NCI-H460 (cell line): ENCODE results near the gene ADAMTS6. TPM values are rescaled to one million over a fixed set of nuclear protein-coding genes. Genes with fewer than 3 reads are reported as not detected.

Experiments
- DNase-seq: peaks from one replicate; pipeline ENCODE4 v3.0.0-alpha.2; 2016; ENCODE audit warnings: low read depth; ENCODE audit errors: extremely low read depth
- small RNA-seq, 2 experiments: library from RNA; depleted of rRNA; stranded (forward); fragments of <200 nt; gene quantifications; one replicate each; pipeline ENCODE3, GENCODE V24; 2014
- total RNA-seq: library from RNA; depleted of rRNA; stranded (reverse); fragments of >200 nt; shearing (Covaris generic); gene quantifications from 2 replicates; pipeline ENCODE4 v1.2.3, GENCODE V29; 2014; rRNA removed

Gene ADAMTS6
- total RNA-seq, 1 experiment from 2014 or later = 15.0 TPM

GRCh38 chr5:65113771-65114170, 367.9 kb downstream of the ADAMTS6 start:
- no peak for DNase-seq

GRCh38 chr5:65111961-65112658, 369.6 kb downstream of the ADAMTS6 start:
- DNase-seq = no peak

GRCh38 chr5:65108786-65109743, 372.7 kb downstream of the ADAMTS6 start:
- no peak for DNase-seq

- no peak for DNase-seq
These were observed 376.4 kb downstream of the ADAMTS6 start for GRCh38 chr5:65105301-65105700.

- DNase-seq = no peak
These were observed 376.9 kb downstream of the ADAMTS6 start for GRCh38 chr5:65104831-65105230.

- DNase-seq = no peak
These were observed 377.8 kb downstream of the ADAMTS6 start for GRCh38 chr5:65103756-65104440.

GRCh38 chr5:65102976-65103711, 378.6 kb downstream of the ADAMTS6 start:
- DNase-seq = peak; percentile 57

GRCh38 chr5:65102371-65102975, 379.2 kb downstream of the ADAMTS6 start:
- DNase-seq = no peak

- no peak for DNase-seq
These were observed 380.1 kb downstream of the ADAMTS6 start for GRCh38 chr5:65101632-65102100.

GRCh38 chr5:65100911-65101631, 380.6 kb downstream of the ADAMTS6 start:
- DNase-seq = peak; percentile 43

Small RNAs within 50 kb of the gene (small RNA-seq; reads per million reads assigned to genes)
- gene RF00019 = 0 reads per million in 2 experiments

Other genes starting within 250 kb of the ADAMTS6 start
- 40.0 and 44.0 TPM in 2 replicates for gene CENPK, start 81.2 kb upstream of the ADAMTS6 start, total RNA-seq
- gene PPWD1, start 81.4 kb upstream of the ADAMTS6 start, total RNA-seq = 27.6 and 48.5 TPM in 2 replicates
- gene TRIM23, start 142.4 kb upstream of the ADAMTS6 start, total RNA-seq = 13.9 and 16.5 TPM in 2 replicates
- 7.5 and 10.2 TPM in 2 replicates for gene SHLD3, start 143.1 kb upstream of the ADAMTS6 start, total RNA-seq
- 32.8 and 44.0 TPM in 2 replicates for gene TRAPPC13, start 143.1 kb upstream of the ADAMTS6 start, total RNA-seq
- gene SGTB, start 240.2 kb upstream of the ADAMTS6 start, total RNA-seq = 26.0 and 30.3 TPM in 2 replicates
- gene NLN, start 240.3 kb upstream of the ADAMTS6 start, total RNA-seq = 85.8 and 89.5 TPM in 2 replicates